LoVo (cell line): ENCODE measurements around the gene SDK2.

Experiments
- DNase-seq: peaks from one replicate; pipeline ENCODE4 v3.0.0-alpha.2; 2016; ENCODE audit warnings: low spot score

SDK2 gene

DNA sequence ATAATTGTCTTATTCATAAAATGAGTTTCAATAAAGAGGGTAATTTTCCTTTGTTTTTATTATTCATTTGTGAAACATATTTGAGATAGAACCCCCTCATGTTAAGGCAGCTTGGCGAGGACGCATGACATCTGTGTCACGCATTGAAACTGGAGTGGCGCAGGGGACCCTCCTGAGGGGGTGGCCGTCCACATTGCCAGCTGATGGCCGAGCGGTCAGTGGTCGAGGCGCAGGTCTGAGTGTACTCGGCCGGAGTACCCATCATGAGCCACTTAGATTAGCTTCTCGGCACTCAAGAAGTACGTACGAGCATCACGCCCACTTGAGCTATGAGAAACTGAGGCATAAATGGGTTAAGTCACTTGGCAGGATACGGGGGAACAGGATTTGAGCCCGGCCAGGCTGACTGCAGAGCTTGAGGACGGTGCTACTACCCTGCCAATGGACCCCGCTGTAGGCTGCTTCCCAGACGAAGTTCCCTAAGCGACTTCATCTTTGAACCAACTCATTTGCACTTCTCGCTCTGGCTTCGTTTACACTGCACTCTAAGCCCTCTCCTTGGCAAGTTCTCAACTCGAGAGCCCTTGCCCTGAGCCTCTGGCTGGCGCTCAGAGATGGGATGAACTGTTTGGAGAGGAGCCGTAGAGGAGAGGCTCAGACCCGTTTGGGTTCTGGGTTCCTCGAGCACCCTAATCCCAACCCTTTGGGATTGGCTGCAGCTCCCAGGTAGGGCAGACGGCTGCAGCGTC lies 91.8 kb downstream of the SDK2 start:
- DNase-seq: no peak

- no peak for DNase-seq
Observed at GRCh38 chr17:73551759-73552158, 92.5 kb downstream of the SDK2 start.

DNA sequence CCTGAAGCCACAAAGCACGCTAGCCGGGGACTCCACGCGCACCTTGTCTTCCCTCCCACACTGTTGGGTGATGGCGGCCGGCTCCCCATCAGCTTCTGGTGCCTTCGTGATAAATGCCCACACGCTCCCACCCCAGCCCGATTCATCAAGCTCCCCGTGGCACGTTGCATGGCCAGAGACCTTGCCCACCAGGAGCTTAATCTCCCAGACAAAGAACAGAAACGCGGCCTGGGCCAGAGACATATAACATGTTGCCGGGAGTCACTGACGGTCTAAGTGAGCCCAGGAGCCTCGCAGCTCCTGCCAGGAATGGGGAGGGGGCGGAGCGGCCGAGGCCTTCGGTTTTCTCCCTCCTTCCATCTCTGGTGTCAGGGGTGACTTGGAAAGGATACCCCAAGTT lies 93.1 kb downstream of the SDK2 start:
- no peak for DNase-seq

GRCh38 chr17:73550556-73550955 lies 93.7 kb downstream of the SDK2 start:
- DNase-seq: no peak

DNA sequence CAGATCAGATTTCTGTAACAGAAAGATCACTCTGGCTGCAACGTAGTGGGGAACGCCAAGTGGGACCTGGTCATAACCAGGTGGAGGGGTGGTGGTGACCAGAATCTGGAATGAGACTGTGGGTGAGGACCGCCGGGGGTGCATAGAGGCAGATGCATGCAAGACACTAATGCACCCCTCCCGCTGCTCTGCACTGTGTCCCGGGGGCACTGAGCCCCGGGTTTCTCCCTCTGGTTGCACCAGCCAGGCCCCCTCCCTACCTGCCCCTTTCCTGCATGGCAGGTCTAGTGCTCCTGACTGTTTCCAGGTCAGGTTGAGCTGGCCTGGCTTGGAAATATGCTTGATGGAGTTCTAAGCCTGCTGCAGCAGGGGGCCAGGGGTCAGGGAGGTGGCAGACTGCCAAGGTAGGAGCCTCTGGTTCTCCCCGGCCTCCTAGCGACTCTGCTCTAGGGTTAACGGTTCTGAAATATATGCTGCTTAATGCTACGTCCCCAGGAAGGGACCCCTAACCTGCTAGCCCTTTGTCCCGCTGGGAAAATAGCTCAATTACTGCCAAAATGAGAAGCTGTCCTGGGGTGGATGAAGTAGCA lies 94.3 kb downstream of the SDK2 start:
- DNase-seq: no peak

GRCh38 chr17:73548620-73549311 lies 95.5 kb downstream of the SDK2 start:
- DNase-seq: no peak

DNA sequence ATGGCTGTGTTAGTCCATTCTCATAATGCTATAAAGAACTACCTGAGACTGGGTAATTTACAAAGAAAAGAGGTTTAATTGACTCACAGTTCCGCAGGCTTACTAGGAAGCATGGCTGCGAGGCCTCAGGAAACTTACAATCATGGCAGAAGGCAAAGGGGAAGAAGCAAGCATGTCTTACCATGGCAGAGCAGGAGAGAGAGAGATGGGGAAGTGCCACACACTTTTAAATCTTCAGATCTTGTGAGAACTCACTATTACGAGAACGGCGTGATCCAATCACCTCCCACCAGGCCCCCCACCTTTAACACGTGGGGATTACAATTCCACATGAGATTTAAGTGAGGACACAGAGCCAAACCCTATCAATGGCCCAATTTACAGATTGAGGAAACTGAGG lies 96.5 kb downstream of the SDK2 start:
- no peak for DNase-seq

DNA sequence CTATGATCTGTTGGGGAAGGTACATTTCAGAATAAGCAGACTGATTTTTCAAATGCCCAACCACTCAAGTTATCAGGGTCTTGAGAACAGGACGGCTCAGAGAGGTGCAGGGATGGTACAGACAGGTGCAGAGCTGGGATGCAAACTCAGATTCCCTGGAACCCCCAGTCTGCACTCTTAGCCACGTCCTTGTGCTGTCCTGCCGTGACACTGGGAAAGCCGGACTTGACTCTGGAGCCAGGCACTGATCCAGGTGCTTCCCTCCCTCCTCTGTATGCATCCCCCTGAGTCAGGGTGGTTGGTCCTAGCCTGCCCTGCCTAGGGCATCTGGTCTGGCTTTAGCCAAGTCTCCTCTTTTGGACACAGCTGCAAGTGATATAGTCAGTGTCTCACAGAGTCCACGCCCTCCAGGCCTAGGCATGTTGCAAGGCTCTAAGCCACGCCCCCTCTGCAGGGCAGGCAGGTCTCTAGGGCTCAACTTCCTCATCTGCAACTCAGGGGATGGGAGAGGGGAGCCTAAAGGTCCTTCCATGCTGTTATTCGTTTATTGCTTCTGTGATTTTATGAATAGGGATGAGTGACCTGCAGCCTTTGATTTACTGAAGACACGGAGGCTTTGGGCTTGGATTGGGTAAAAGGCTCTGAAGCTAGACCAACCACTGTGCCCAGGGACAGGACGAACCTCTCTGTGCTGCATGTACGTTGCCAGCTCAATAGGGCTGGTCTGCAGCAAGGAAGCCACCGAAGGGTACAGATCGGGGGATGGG lies 97.3 kb downstream of the SDK2 start:
- DNase-seq: peak; percentile 30

DNA sequence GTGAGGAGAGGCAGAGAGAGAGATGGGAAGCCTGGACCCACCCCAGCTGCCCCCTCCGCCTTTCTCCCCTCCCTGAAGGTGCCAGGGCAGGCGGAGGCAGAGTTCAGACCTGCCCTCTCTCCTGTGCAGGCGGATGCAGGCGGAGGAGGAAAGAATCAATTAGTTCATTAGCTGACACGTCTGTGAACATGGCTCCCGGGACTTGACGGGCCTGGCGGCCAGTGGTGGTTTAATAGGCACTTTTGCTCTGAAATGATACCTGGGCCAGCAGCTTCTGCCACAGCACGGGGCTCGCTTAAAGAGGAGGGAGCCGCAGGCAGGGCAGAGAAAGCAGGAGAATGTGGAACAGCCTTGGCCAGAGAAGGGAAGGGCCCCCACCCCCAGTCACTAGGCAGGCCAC lies 98.1 kb downstream of the SDK2 start:
- no peak for DNase-seq

DNA sequence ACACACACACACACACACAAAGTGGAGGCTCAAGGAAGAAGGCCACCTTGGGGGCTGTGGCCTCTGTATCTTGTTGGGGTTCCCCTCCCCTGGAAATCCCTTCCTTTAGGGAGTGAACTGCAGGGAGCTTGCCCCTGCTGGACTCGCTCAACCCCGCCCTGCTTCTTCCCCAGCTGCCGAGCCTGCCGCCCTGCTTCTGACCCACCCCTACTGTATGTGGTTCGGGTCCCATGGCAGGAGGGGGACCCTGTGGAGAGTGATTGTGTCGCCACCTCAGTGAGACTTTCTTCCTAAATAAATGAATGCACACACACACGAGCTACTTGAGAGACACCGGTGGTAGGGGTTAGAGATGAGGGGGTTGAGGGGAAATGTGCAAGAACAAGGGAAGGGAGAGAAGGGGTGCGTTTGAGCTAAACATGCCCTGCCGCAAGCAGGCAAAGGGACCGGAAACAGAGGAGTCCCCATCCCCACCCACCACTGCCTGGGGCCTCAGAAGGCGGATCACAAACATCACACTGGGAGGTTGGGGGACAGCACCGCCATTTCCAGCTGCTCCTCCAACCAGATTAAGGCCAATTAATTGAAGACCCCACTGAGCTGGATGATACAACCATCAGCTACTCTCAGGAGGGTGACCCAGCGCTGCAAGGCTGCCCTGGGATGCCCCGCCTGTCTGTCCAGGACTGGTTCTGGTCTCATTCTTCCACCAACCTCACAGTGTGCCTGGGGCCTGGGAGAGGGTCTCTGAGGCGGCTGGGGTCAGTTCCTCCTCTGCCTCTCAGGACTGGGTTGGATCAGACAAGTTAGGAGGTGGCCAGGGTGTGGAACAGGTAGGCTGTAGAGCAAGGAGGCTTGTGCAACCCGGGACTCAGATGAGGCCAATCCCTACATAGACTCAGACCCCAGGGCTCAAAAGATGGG lies 98.9 kb downstream of the SDK2 start:
- DNase-seq: no peak

DNA sequence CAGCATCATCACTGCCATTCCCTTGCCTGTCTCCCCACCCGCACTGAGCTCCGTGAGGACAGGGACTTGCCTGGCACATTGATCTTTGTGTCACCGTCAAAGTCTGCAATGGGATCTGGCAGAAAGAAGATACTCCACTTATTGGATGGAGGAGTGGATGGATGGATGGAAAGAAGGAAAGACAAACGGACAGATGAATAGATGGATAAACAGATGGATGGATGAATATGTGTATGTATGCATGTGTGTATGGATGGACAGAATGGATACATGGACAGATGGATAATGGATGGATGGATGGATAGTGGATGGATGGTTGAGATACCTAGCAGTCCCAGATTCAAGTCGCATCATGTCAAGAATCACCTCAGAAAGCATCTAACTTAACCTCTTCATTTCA lies 99.9 kb downstream of the SDK2 start:
- DNase-seq: no peak

- DNase-seq: no peak
Observed at GRCh38 chr17:73542323-73542722, 101.9 kb downstream of the SDK2 start.

DNA sequence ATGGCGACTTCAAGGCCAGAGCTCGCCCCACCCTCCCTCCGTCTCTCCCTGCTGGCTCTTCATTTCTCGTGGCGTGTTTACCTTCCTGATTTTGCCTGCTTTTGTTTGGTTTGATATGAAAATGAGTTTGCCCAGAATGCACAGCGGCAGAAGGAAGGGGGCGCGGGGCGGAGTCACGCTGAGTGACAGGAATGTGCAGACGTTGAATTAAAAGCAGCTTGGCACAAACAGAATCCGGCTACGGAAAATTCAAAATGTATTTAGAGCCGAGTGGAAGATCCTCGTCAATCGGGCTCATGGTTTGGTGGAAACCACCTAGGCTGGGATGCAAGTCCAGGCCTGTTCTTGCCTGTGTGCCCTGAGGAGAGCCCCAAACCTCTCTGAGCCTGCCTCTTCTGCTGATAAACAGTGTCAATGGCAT lies 102.7 kb downstream of the SDK2 start:
- DNase-seq: no peak

- DNase-seq: no peak
Observed at GRCh38 chr17:73541111-73541510, 103.1 kb downstream of the SDK2 start.

DNA sequence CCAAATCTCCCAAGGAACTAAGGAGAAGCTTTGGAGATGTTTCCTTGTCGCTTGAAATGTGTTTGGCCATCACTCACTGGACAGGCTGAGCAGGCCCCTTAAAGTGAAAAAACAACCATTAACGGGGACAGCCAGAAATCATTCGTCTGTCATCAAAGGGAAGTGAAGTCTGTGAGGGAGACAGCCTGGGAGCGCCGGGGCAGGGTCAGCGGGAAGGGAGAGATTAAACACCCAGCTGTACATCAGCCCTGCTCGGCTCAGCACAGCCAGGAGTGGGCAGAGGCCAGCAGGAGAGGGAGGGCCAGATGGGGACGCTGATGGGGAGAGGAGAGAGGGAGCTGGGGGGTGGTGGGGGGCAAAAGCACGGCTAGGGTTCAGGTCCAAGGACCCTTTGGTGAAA lies 105.1 kb downstream of the SDK2 start:
- no peak for DNase-seq

GRCh38 chr17:73538445-73538844 lies 105.8 kb downstream of the SDK2 start:
- DNase-seq: no peak

DNA sequence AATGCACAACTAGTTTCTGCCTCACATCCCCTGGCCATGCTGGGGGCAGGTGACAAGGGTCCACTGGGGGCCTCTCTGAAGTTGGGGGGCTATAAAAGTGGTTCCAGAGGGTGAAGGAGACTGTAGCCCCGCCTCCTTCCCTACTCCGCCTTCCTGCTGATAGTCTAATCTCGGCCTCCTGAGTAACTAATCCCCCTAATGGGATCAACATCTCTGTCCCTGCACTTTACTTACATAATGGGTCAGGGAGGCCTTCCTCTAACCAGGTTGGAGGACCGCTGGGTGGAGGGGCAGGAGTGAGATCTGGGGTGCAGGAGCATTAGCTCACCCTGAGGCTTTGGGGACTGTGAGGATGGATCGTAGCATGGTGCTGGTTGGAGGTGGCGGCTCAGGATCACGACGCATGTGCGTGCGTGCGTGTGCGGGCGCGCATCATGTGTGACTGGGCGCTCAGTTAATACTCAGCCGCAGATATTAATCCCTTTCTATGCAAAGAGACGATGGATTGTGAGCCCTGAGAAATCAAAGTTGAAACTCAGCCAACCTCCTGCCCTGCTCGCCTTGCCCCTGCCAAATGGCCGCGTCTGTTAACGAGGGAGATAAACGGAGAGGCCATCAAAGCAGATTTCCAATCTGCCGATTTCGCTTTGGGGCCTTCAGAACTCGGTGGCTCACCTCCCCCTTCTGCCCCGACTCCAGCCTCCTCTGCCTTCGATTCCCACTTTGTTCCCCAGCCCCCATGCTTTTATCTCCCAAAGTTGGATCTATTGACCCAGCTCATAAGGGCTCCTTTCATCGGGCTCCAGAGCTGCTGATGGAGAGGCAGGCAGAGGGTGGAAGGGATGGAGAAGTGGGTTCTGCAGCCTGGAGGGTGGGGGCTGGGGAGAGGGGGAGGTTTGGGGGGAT lies 107.3 kb downstream of the SDK2 start:
- no peak for DNase-seq

DNA sequence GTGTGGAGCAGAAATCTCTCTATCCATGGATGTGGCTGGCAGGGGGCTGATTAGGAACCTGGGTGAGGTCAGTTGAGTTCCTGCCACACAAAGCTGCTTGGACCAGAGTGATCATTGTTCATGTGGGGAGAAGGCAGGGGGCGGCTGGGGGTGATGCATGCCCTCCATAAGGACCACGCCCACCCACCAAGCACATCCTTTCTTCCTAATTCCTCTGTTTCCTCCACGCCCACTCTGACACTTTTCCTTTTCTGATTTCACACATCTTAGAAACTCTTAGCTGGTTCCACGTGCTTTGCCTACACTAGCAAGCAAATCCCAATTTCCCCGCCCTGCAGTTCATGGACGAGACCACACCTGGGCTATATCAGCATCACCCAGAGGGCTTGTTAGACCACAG lies 108.5 kb downstream of the SDK2 start:
- DNase-seq: no peak

DNA sequence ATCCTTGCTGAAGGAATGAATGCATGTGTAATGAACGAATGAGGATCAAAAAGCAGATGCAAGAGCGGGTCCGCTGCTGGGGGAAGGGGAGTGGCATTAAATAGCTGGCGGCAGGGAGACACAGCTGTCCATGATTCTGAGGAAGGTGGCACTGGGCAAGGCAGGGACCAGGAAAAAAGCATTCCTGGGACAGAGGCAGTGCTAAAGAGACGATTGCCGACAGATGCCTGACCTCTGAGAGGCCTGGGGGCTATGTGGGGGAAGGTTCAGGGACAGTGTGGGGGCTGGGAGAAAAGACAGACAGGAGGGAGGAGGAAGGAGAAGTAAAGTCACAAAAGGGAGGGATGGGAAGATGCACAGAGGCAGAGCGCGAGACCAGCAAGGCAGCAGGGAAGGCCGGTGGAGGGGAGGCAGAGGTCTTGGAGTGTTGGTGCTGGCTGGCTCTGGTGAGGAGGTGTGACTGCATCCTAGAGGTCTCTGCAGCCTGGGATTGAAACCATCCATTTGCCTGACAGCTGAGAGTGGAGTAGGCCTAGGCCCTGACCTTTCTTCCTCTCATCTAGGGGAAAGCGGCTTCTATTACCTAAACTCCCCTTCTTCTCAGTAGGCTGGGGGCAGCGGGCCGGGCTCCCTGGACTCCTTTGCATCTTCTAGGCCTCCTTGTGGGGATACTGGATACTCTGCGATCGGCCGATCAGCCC lies 109.9 kb downstream of the SDK2 start:
- DNase-seq: no peak

- DNase-seq: no peak
Observed at GRCh38 chr17:73533781-73534180, 110.5 kb downstream of the SDK2 start.
